LNCaP clone FGC (cell line): ENCODE measurements around the gene DLEC1.

ENCODE experiments used
- DNase-seq: peaks from one replicate; pipeline ENCODE4 v3.0.0-alpha.2; 2011; ENCODE audit warnings: low read depth
- H3K4me3 ChIP-seq: 2 replicates; pipeline ENCODE4 v1.5.1; 2011; ENCODE audit warnings: mild to moderate bottlenecking, low read depth, low read length, control low read depth
- CTCF ChIP-seq: IDR thresholded peaks from 2 replicates; pipeline ENCODE4 v1.5.1; 2012; ENCODE audit warnings: mild to moderate bottlenecking; ENCODE audit not compliant: control insufficient read depth, insufficient read depth; ENCODE audit errors: extremely low read depth

DLEC1 gene

GRCh38 chr3:38027466-38028465 lies 11.2 kb upstream of the DLEC1 start:
- DNase-seq, result no peak
- H3K4me3 ChIP-seq, result no peak overlapping the region
- no peak for TF ChIP-seq CTCF

- DNase-seq, result no peak
- TF ChIP-seq CTCF, result no peak
- H3K4me3 ChIP-seq, result no peak overlapping the region
These were observed 10.2 kb upstream of the DLEC1 start for GRCh38 chr3:38028621-38029361.

- H3K4me3 ChIP-seq, result no peak within 1 kb of the TSS
- TF ChIP-seq CTCF, result no peak
- DNase-seq, result no peak
These were observed 9.4 kb upstream of the DLEC1 start, which contains the start of gene PLCD1 for GRCh38 chr3:38029400-38030125. PLCD1 (minus strand) TSS chr3:38029642; CDS start chr3:38029539, 103 bp downstream.

- no peak overlapping the region for H3K4me3 ChIP-seq
- DNase-seq, result no peak
- no peak for TF ChIP-seq CTCF
These were observed 8.6 kb upstream of the DLEC1 start for GRCh38 chr3:38030126-38031021.

- H3K4me3 ChIP-seq, result no peak overlapping the region
- DNase-seq, result no peak
- TF ChIP-seq CTCF, result no peak
These were observed 7.7 kb upstream of the DLEC1 start for GRCh38 chr3:38031022-38031994.
